Activated CD4-positive, alpha-beta memory T cell treated with anti-CD3 and anti-CD28 coated beads for 36 hours (primary cell): ENCODE results near the gene TP53I3. TPM values are rescaled to one million over a fixed set of nuclear protein-coding genes. Genes with fewer than 3 reads are reported as not detected.

Experiments
- CTCF ChIA-PET: fragments of 350-600 bp; sonication (Branson Sonifier 250); formaldehyde crosslinking; loops from one replicate; lab custom pipeline; 2021; ENCODE audit warnings: antibody characterized with exemption, inconsistent platforms; lab: Charles Lee
- POLR2A ChIA-PET: fragments of 350-600 bp; sonication (Branson Sonifier 250); formaldehyde crosslinking; loops from one replicate; lab custom pipeline; 2021; ENCODE audit warnings: antibody characterized with exemption; lab: Charles Lee
- DNase-seq: peaks from one replicate; pipeline ENCODE4 v3.0.0-alpha.2; 2020
- H3K27ac Mint-ChIP-seq: one replicate; pipeline ENCODE4 v1.8.0; 2021; ENCODE audit warnings: mixed read lengths
- H3K27me3 Mint-ChIP-seq: one replicate; pipeline ENCODE4 v1.8.0; 2021; ENCODE audit warnings: mixed read lengths
- H3K36me3 Mint-ChIP-seq: one replicate; pipeline ENCODE4 v1.8.0; 2021; ENCODE audit warnings: mixed read lengths
- H3K4me1 Mint-ChIP-seq: one replicate; pipeline ENCODE4 v1.8.0; 2021; ENCODE audit warnings: low read depth, mixed read lengths
- H3K4me3 Mint-ChIP-seq: one replicate; pipeline ENCODE4 v1.8.0; 2021; ENCODE audit warnings: mild to moderate bottlenecking, mixed read lengths
- H3K9me3 Mint-ChIP-seq: one replicate; pipeline ENCODE4 v1.8.0; 2021; ENCODE audit warnings: mixed read lengths
- intact Hi-C: fragments of 100-400 bp; cut with micrococcal nuclease; formaldehyde crosslinking; loops from one replicate; pipeline ENCODE4 v1.15.1; 2023
- total RNA-seq, 2 experiments: library from RNA; stranded (reverse); gene quantifications; one replicate each; pipeline ENCODE4 v1.2.3, GENCODE V29; 2021

Gene TP53I3
- total RNA-seq, 2 experiments from 2014 or later = 0.90 to 0.94 TPM

DNA sequence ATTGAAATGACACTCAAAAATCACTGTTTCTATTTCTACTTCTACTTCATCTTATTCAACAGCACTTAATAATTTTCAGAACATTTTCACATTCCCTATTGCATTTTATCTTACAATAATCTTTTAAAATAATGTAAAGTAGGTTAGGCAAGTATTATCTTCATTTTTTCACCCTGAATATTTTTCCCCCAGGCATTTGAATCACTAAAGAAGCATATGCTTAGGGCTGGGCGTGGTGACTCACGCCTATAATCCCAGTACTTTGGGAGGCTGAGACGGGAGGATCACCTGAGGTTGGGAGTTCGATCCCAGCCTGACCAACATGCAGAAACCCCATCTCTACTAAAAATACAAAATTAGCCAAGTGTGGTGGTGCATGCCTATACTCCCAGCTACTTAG lies 44.1 kb downstream of the TP53I3 start:
- Mint-ChIP-seq H3K4me3 (no peak overlapping the region), H3K4me1 (peaks cover 17% of the 10 kb centered on the region), H3K9me3 (no peaks in the 10 kb centered on the region), H3K27me3 (no peaks in the 10 kb centered on the region), H3K36me3 (peaks cover 20% of the 10 kb centered on the region), H3K27ac (no peak overlapping the region)
- DNase-seq = no peak
- intact Hi-C loops = no loop called here
- POLR2A ChIA-PET = no interaction called here
- CTCF ChIA-PET = no interaction called here

DNA sequence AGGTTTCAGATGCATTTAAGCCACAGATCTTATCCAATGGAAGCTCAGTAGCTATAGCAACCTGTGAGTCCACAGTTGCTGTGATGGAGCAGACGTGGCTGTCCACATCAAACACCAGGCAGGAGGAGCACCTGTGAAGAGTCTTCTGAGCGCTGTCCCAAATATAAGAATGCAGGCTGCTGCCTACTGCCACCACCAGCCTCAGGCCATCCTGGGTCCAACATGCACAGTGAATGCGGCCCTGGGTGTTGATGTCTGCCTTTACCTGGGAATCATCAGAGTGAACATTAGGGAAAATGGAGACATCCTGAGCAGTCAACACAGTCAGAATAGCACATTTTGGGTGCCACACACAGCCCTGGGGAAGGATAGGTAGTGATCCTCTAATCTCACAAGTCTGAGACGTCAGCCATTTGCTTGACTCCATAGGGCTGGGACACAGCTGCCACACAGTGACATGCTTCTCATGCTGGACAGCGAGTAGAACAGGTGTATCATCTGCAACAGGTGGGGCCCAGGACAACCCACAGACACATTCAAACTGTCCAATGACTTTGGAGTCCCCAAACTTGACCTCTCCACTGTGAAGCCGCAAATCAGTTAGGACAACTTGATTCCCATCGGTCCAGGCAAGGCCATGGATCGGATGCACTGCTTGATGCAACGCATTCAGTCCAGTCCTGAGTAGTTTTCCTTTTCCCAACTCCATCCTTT lies 45.7 kb downstream of the TP53I3 start:
- no peak for DNase-seq
- intact Hi-C loops = no loop called here
- Mint-ChIP-seq H3K4me1 (peaks cover 17% of the 10 kb centered on the region), H3K4me3 (no peak overlapping the region), H3K27ac (no peak overlapping the region), H3K9me3 (no peaks in the 10 kb centered on the region), H3K27me3 (no peaks in the 10 kb centered on the region), H3K36me3 (peaks cover 22% of the 10 kb centered on the region)
- CTCF ChIA-PET = no interaction called here
- POLR2A ChIA-PET = no interaction called here

Other genes with a start within 250 kb of the TP53I3 start
- gene ATAD2B, start 157.7 kb downstream of the TP53I3 start, total RNA-seq = 10 to 100 TPM; 13.2 to 14.3 TPM
- 10 to 100 TPM; 11.8 to 12.2 TPM for gene UBXN2A, start 144.4 kb downstream of the TP53I3 start, total RNA-seq
- under 1 TPM in 1 of 2 experiments, not detected in 1; 0.39 TPM for gene MFSD2B, start 74.7 kb downstream of the TP53I3 start, total RNA-seq
- 10 to 100 TPM; 18.4 to 21.2 TPM for gene WDCP, start 37.4 kb downstream of the TP53I3 start, total RNA-seq
- 1 to 10 TPM; 3.4 to 3.7 TPM for gene FKBP1B, start 35.1 kb downstream of the TP53I3 start, total RNA-seq
- 100 to 1,000 TPM; 145 to 148 TPM for gene SF3B6, start 8.5 kb downstream of the TP53I3 start, total RNA-seq
- under 1 TPM in 1 of 2 experiments, not detected in 1; 0.40 TPM for gene PFN4, start 38.5 kb upstream of the TP53I3 start, total RNA-seq
- 1 to 10 TPM; 6.5 to 7.2 TPM for gene FAM228B, start 38.6 kb upstream of the TP53I3 start, total RNA-seq
- gene FAM228A, start 90.2 kb upstream of the TP53I3 start, total RNA-seq = under 1 TPM; 0.12 to 0.17 TPM